DND-41 (cell line): ENCODE data around the gene FAM169A.
"Not testable (repeated sequence)": the region's sequence is repeated elsewhere in the genome, so short reads cannot be mapped to it uniquely, and the experiment has no call there.

Source experiments
- ATAC-seq: fragments of 200-7000 bp; cut with Tn5 transposase; 3 replicates; pipeline ENCODE4 v1.9.1; 2021; ENCODE audit warnings: low read depth; ENCODE audit not compliant: insufficient read depth
- DNase-seq: peaks from one replicate; pipeline ENCODE4 v3.0.0-alpha.2; 2020
- H2AFZ ChIP-seq: 2 replicates; pipeline ENCODE4 v1.6.0; 2012; ENCODE audit warnings: low read depth, low read length
- H3K27ac ChIP-seq: 2 replicates; pipeline ENCODE4 v1.5.1; 2012; ENCODE audit warnings: low read length, inconsistent platforms
- H3K27me3 ChIP-seq: fragments of 200-600 bp; sonication (generic); 2 replicates; pipeline ENCODE4 v1.6.0; 2012; ENCODE audit warnings: low read length, mild to moderate bottlenecking, inconsistent platforms; ENCODE audit not compliant: insufficient read depth, poor library complexity
- H3K36me3 ChIP-seq: 2 replicates; pipeline ENCODE4 v1.5.1; 2012; ENCODE audit warnings: low read length, inconsistent platforms; ENCODE audit not compliant: insufficient read depth
- H3K4me1 ChIP-seq: 2 replicates; pipeline ENCODE4 v1.5.1; 2012; ENCODE audit warnings: mild to moderate bottlenecking, low read length; ENCODE audit not compliant: insufficient read depth
- H3K4me2 ChIP-seq: 2 replicates; pipeline ENCODE4 v1.6.0; 2012; ENCODE audit warnings: mild to moderate bottlenecking, moderate library complexity, low read length, inconsistent platforms; ENCODE audit not compliant: insufficient read depth
- H3K4me3 ChIP-seq, 2 experiments: fragments of 200-600 bp in 1 of 2; shearing (Covaris generic) in 1 of 2; 2 replicates each; pipeline ENCODE4 v1.5.1; 2012 to 2016; ENCODE audit warnings: inconsistent platforms in 2 of 2, low read length in 2 of 2, mild to moderate bottlenecking in 2 of 2, low read depth in 1 of 2, moderate library complexity in 1 of 2
- H3K79me2 ChIP-seq: 2 replicates; pipeline ENCODE4 v1.6.0; 2012; ENCODE audit warnings: low read length, inconsistent platforms; ENCODE audit not compliant: insufficient read depth
- H3K9ac ChIP-seq: 2 replicates; pipeline ENCODE4 v1.6.0; 2012; ENCODE audit warnings: low read depth, mild to moderate bottlenecking, inconsistent platforms, low read length, moderate library complexity
- H3K9me3 ChIP-seq: 2 replicates; pipeline ENCODE4 v1.5.1; 2012; ENCODE audit warnings: low read length, moderate library complexity, mild to moderate bottlenecking, inconsistent platforms; ENCODE audit not compliant: insufficient read depth, severe bottlenecking
- H4K20me1 ChIP-seq: 2 replicates; pipeline ENCODE4 v1.6.0; 2012; ENCODE audit warnings: low read length; ENCODE audit not compliant: insufficient read depth
- CTCF ChIP-seq: IDR thresholded peaks from 2 replicates; pipeline ENCODE4 v1.5.1; 2012; ENCODE audit warnings: borderline replicate concordance, low read length, moderate library complexity, mild to moderate bottlenecking; ENCODE audit not compliant: poor library complexity, severe bottlenecking; ENCODE audit errors: extremely low read depth
- EZH2 ChIP-seq: IDR thresholded peaks from 3 replicates; pipeline ENCODE4 v1.6.1; 2012; ENCODE audit warnings: borderline replicate concordance, low read depth, mild to moderate bottlenecking, moderate library complexity, low read length, inconsistent platforms; ENCODE audit not compliant: severe bottlenecking

Gene FAM169A

GRCh38 chr5:74870299-74871067 lies 4.3 kb upstream of the FAM169A start:
- TF ChIP-seq EZH2 (no peak), CTCF (no peak)
- no peak for ATAC-seq
- Histone ChIP-seq H3K27me3 (no peaks in the 10 kb centered on the region), H3K9me3 (no peaks in the 10 kb centered on the region), H3K27ac (no peak overlapping the region), H3K79me2 (peaks cover 3% of the 10 kb centered on the region), H3K36me3 (no peaks in the 10 kb centered on the region), H3K4me2 (no peak overlapping the region), H2AFZ (0 out of 2 replicates have a peak overlapping the region, but pooled peaks have one; percentile 31), H4K20me1 (no peaks in the 10 kb centered on the region), H3K4me1 (peaks cover 9% of the 10 kb centered on the region), H3K4me3 (no peak overlapping the region), H3K9ac (no peak overlapping the region)
- no peak for DNase-seq

GRCh38 chr5:74869414-74869813 lies 3.2 kb upstream of the FAM169A start:
- H3K9me3 ChIP-seq = not testable (repeated sequence)

GRCh38 chr5:74866596-74867162 lies 492 bp upstream of the FAM169A start:
- Histone ChIP-seq H3K36me3 (no peaks in the 10 kb centered on the region), H2AFZ (peak overlapping the region; percentile 83), H3K9me3 (no peaks in the 10 kb centered on the region), H3K4me3 (peak overlapping the region; percentile 56 to 82; a peak in 3 of 4 replicates), H3K79me2 (peaks cover 37% of the 10 kb centered on the region), H3K27ac (no peak overlapping the region), H3K4me1 (peaks cover 28% of the 10 kb centered on the region), H4K20me1 (no peaks in the 10 kb centered on the region), H3K4me2 (peak overlapping the region; percentile 87), H3K9ac (peak overlapping the region; percentile 73), H3K27me3 (no peaks in the 10 kb centered on the region)
- ATAC-seq = no peak
- TF ChIP-seq CTCF (no peak), EZH2 (no peak)
- DNase-seq = no peak

More at GRCh38 chr5:74869414-74869813, 3.2 kb upstream of the FAM169A start:
- H3K4me3 ChIP-seq, H4K20me1 ChIP-seq, DNase-seq, H3K27me3 ChIP-seq, H3K27ac ChIP-seq, H3K36me3 ChIP-seq, H2AFZ ChIP-seq, H3K9ac ChIP-seq, H3K4me2 ChIP-seq, ATAC-seq: not testable (repeated sequence)
- peaks cover 19% of the 10 kb centered on the region for H3K4me1 ChIP-seq
- peaks cover 12% of the 10 kb centered on the region for H3K79me2 ChIP-seq

GRCh38 chr5:74865256-74865803 lies 857 bp downstream of the FAM169A start:
- H3K4me1 ChIP-seq = peaks cover 28% of the 10 kb centered on the region
- no peaks in the 10 kb centered on the region; the same call in 1 of the 2 replicates for H4K20me1 ChIP-seq
- H3K4me3 ChIP-seq = peak overlapping the region; percentile 56 to 82; a peak in 3 of 4 replicates
- peaks cover 50% of the 10 kb centered on the region for H3K79me2 ChIP-seq
- H3K9ac ChIP-seq = peak overlapping the region; percentile 73
- ATAC-seq = no peak
- no peaks in the 10 kb centered on the region for H3K27me3 ChIP-seq
- H2AFZ ChIP-seq = peak overlapping the region; percentile 83
- no peak for DNase-seq
- H3K36me3 ChIP-seq = no peaks in the 10 kb centered on the region
- TF ChIP-seq CTCF = no peak
- TF ChIP-seq EZH2 = no peak
- peak overlapping the region; percentile 41; the same call in 1 of the 2 replicates for H3K27ac ChIP-seq
- peak overlapping the region; percentile 87 for H3K4me2 ChIP-seq
- no peaks in the 10 kb centered on the region for H3K9me3 ChIP-seq
